Mesendoderm (in vitro differentiated cells): Measurements from ENCODE around the gene ZBTB48.
A peak's percentile ranks its signal among the peaks of the same experiment; 100 is the strongest.
"Not testable (repeated sequence)": the region's sequence is repeated elsewhere in the genome, so short reads cannot be mapped to it uniquely, and the experiment has no call there.

Source experiments
- DNase-seq: peaks from one replicate; pipeline ENCODE4 v3.0.0; 2013
- H2AK5ac ChIP-seq: 2 replicates; pipeline ENCODE4 v1.6.1; 2013; ENCODE audit warnings: low read length, inconsistent platforms
- H2BK120ac ChIP-seq: 2 replicates; pipeline ENCODE4 v1.6.1; 2013; ENCODE audit warnings: low read depth, mild to moderate bottlenecking, low read length, moderate library complexity, mixed read lengths
- H2BK15ac ChIP-seq: replicated peaks from 2 replicates; pipeline ENCODE4 v1.6.1; 2013; ENCODE audit warnings: low read depth, mild to moderate bottlenecking, moderate library complexity
- H2BK5ac ChIP-seq: 2 replicates; pipeline ENCODE4 v1.6.1; 2013; ENCODE audit warnings: low read length, inconsistent platforms
- H3K18ac ChIP-seq: 2 replicates; pipeline ENCODE4 v1.6.1; 2013; ENCODE audit warnings: mild to moderate bottlenecking, low read length, mixed read lengths
- H3K23ac ChIP-seq: one replicate; pipeline ENCODE4 v1.6.1; 2013; ENCODE audit warnings: low read length
- H3K27ac ChIP-seq: 2 replicates; pipeline ENCODE4 v1.5.1; 2013; ENCODE audit warnings: low read depth, mild to moderate bottlenecking, inconsistent platforms, low read length, moderate library complexity
- H3K27me3 ChIP-seq: 2 replicates; pipeline ENCODE4 v1.6.1; 2013; ENCODE audit warnings: low read length, control low read depth, mild to moderate bottlenecking, inconsistent platforms; ENCODE audit not compliant: insufficient read depth, poor library complexity
- H3K36me3 ChIP-seq: 2 replicates; pipeline ENCODE4 v1.6.1; 2013; ENCODE audit warnings: low read length, inconsistent platforms; ENCODE audit not compliant: control insufficient read depth, insufficient read depth
- H3K4ac ChIP-seq: one replicate; pipeline ENCODE4 v1.6.1; 2013; ENCODE audit warnings: low read depth, mild to moderate bottlenecking, low read length, moderate library complexity
- H3K4me1 ChIP-seq: 2 replicates; pipeline ENCODE4 v1.6.1; 2013; ENCODE audit warnings: low read depth, low read length, inconsistent platforms; ENCODE audit not compliant: control insufficient read depth
- H3K4me2 ChIP-seq: 2 replicates; pipeline ENCODE4 v1.6.1; 2013; ENCODE audit warnings: low read length
- H3K4me3 ChIP-seq: 2 replicates; pipeline ENCODE4 v1.5.1; 2013; ENCODE audit warnings: mild to moderate bottlenecking, low read length
- H3K56ac ChIP-seq: one replicate; pipeline ENCODE4 v1.6.1; 2013; ENCODE audit warnings: low read length
- H3K79me1 ChIP-seq: 2 replicates; pipeline ENCODE4 v1.6.1; 2013; ENCODE audit warnings: low read length, inconsistent platforms
- H3K79me2 ChIP-seq: 2 replicates; pipeline ENCODE4 v1.6.1; 2013; ENCODE audit warnings: mild to moderate bottlenecking, low read length; ENCODE audit not compliant: control insufficient read depth, insufficient read depth
- H3K9ac ChIP-seq: 2 replicates; pipeline ENCODE4 v1.6.1; 2013; ENCODE audit warnings: low read length, inconsistent platforms
- H4K5ac ChIP-seq: one replicate; pipeline ENCODE4 v1.6.1; 2013; ENCODE audit warnings: low read length
- H4K8ac ChIP-seq: one replicate; pipeline ENCODE4 v1.6.1; 2013; ENCODE audit warnings: low read depth, mild to moderate bottlenecking, control low read depth, low read length, moderate library complexity
- WGBS: extraction: QIAGEN DNeasy Blood & Tissue Kit; methylation state at CpG from one replicate; pipeline ENCODE4 v1.1.7; 2013; ENCODE audit warnings: low lambda C conversion rate, missing lambda C conversion rate; ENCODE audit not compliant: insufficient coverage; ENCODE audit errors: extremely low coverage; 5-methylcytosine and 5-hydroxymethylcytosine counted together

The ZBTB48 gene

DNA sequence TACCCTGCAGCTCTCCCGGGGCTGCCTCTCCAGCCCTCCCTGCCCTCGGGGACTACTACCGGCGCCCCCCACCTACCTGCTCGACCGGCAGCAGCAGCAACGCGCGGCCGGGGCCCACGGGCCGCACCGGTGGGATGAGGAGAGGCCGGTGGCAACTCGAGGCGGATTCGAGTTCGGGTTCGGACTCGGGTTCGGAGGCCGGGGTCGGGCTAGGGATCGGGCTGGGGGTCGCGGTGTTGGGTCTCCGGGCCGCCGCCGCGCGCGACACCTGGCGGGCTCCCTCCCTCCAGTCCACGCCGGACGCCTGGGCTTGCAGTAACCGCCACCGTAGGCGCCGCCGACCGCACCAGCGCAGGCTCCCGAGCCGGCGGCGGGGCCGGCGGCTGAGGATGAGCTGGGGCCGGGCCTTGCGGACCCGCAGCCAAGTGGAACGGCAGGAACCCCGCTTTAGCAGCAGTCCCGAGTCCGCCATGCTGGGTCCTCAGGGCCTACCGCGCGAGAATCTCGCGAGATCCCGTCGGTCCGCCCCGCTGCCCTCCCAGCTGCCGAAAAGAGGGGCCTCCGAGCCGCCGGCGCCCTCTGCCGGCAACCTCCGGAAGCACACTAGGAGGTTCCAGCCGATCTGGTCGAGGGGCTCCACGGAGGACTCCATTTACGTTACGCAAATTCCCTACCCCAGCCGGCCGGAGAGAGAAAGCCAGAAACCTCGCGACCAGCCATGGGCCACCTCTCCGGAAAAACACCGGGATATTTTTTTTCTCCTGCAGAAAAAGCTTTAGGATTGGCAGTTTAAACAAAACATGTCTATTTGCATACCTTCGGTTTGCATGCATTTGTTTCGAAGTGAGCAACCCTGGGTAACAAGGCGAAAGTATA, 25.5 kb upstream of the ZBTB48 start, which contains the start of gene NOL9:
NOL9 (minus strand) TSS at position 483 of the 876 bp plus-strand sequence; CDS start at position 472, 11 bp downstream.
- H3K9ac ChIP-seq: peak within 1 kb of the TSS; percentile 91
- peaks cover 4% of the 10 kb centered on the region for H3K36me3 ChIP-seq
- WGBS: no CpG with 5 or more reads among the region's 87 CpGs

DNA sequence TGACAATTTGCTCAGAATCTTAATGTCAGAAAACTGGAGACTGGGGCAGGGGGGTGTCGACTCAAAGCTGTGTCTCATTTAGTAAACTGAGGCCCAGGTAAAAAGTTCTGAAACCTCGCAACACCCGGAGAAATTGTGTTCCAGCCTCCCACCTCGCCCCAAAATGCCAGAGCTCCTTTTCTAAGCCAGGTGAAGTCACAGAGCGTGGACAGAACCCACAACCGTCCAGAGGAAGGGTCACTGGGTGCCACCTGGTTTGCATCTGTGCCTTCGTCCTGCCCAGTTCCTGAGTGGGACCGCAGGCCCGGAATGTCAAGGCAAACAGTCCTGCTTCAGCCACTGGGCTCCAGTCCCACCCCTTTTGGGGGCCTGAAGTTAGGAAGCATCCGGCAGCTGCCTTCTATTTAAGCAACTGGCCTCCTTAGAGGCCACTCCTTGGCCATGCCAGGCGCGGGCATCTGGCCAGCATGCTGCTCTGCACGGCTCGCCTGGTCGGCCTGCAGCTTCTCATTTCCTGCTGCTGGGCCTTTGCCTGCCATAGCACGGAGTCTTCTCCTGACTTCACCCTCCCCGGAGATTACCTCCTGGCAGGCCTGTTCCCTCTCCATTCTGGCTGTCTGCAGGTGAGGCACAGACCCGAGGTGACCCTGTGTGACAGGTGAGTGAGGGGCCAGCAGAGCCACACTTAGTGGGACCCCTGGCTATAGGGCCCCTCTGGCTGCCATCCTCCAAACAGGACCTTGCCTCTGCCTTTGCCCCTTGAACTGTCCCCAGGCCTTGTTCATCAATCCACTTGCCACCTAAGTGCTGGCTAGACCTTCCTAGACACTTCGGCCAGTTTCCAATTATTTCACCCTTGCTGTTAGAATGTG, 24.7 kb upstream of the ZBTB48 start, which contains the start of gene TAS1R1:
TAS1R1 (plus strand) TSS at position 401 of the 872 bp plus-strand sequence; CDS start at position 468, 67 bp downstream.
- WGBS: no CpG with 5 or more reads among the region's 19 CpGs
- Histone ChIP-seq H3K18ac (no peak within 1 kb of the TSS), H2BK5ac (no peak within 1 kb of the TSS), H3K23ac (no peak within 1 kb of the TSS), H3K4me3 (peak within 1 kb of the TSS; percentile 93), H3K56ac (peak within 1 kb of the TSS; percentile 95), H3K79me2 (peaks cover 12% of the 10 kb centered on the region), H3K36me3 (peaks cover 3% of the 10 kb centered on the region), H3K4me1 (peaks cover 3% of the 10 kb centered on the region), H3K4me2 (no peak within 1 kb of the TSS), H3K27ac (peak within 1 kb of the TSS; percentile 36), H3K27me3 (no peaks in the 10 kb centered on the region), H2BK120ac (no peak within 1 kb of the TSS), H3K79me1 (peaks cover 9% of the 10 kb centered on the region), H2BK15ac (no peak within 1 kb of the TSS), H2AK5ac (no peak within 1 kb of the TSS), H3K4ac (peak within 1 kb of the TSS; percentile 49), H4K8ac (no peak within 1 kb of the TSS), H4K5ac (peak within 1 kb of the TSS; percentile 93), H3K9ac (peak within 1 kb of the TSS; percentile 91)
- DNase-seq: no peak

More for the DNA sequence above, 25.5 kb upstream of the ZBTB48 start, which contains the start of gene NOL9:
- Histone ChIP-seq H2BK15ac (no peak within 1 kb of the TSS), H3K18ac (no peak within 1 kb of the TSS), H2BK5ac (no peak within 1 kb of the TSS), H2AK5ac (no peak within 1 kb of the TSS), H3K4me1 (peaks cover 3% of the 10 kb centered on the region), H3K27ac (peak within 1 kb of the TSS; percentile 36), H3K23ac (peak within 1 kb of the TSS; percentile 66), H3K27me3 (no peaks in the 10 kb centered on the region), H4K5ac (peak within 1 kb of the TSS; percentile 93), H3K4ac (peak within 1 kb of the TSS; percentile 49), H3K4me2 (peak within 1 kb of the TSS; percentile 74), H3K79me2 (peaks cover 12% of the 10 kb centered on the region), H3K79me1 (peaks cover 9% of the 10 kb centered on the region), H4K8ac (no peak within 1 kb of the TSS), H2BK120ac (no peak within 1 kb of the TSS), H3K4me3 (peak within 1 kb of the TSS; percentile 93), H3K56ac (peak within 1 kb of the TSS; percentile 95)
- peak; percentile 95 for DNase-seq

DNA sequence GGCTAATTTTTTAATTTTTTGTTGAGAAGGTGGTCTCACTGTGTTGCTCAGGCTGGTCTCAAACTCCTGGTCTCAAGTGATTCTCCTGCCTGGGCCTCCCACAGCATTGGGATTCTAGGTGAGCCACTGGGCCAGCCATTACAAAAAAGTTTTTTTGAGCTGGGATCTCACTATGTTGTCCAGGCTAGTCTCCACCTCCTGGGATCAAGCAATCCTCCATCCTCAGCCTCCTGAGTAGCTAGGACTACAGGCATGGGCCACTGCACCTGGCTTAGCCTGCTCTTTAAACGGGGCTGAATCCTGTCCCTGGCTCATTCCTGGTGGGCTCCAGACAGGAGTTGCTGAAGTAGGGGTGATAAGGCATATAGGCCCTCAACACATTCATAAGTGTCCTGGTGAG, 22.2 kb upstream of the ZBTB48 start:
- no peak overlapping the region for H4K8ac ChIP-seq
- H2AK5ac ChIP-seq: no peak overlapping the region
- H3K27ac ChIP-seq: no peak overlapping the region

DNA sequence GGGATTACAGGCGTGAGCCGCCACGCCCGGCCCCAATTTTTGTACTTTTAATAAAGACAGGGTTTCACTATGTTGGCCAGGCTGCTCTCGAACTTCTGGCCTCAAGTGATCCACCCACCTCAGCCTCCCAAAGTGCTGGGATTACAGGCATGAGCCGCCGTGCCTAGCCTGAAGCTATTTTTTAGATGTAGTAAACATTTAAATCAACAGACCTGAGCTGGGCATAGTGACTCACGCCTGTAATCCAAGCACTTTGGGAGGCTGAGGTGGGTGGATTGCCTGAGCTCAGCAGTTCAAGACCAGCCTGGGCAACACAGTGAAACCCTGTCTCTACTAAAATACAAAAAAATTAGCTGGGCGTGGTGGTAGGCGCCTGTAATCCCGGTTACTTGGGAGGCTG, 20.6 kb upstream of the ZBTB48 start:
- not testable (repeated sequence) for DNase-seq, H3K23ac ChIP-seq, H2AK5ac ChIP-seq, H3K4ac ChIP-seq, H2BK15ac ChIP-seq, H3K79me2 ChIP-seq, H4K8ac ChIP-seq, H3K56ac ChIP-seq, H3K36me3 ChIP-seq, H3K79me1 ChIP-seq, H3K4me1 ChIP-seq, H2BK5ac ChIP-seq, H4K5ac ChIP-seq, H3K9ac ChIP-seq, H3K27ac ChIP-seq, H3K4me2 ChIP-seq, H3K27me3 ChIP-seq, H3K4me3 ChIP-seq, H3K18ac ChIP-seq, H2BK120ac ChIP-seq
- WGBS: no CpG with 5 or more reads among the region's 11 CpGs

More for the DNA sequence above, 22.2 kb upstream of the ZBTB48 start:
- Histone ChIP-seq H4K5ac (no peak overlapping the region), H3K27me3 (no peaks in the 10 kb centered on the region), H3K79me1 (peaks cover 6% of the 10 kb centered on the region), H3K18ac (no peak overlapping the region), H3K4ac (no peak overlapping the region), H2BK5ac (no peak overlapping the region), H2BK15ac (no peak overlapping the region), H3K36me3 (no peaks in the 10 kb centered on the region), H2BK120ac (no peak overlapping the region), H3K79me2 (peaks cover 12% of the 10 kb centered on the region), H3K4me1 (peaks cover 3% of the 10 kb centered on the region), H3K23ac (no peak overlapping the region), H3K4me3 (no peak overlapping the region), H3K9ac (no peak overlapping the region), H3K56ac (no peak overlapping the region), H3K4me2 (no peak overlapping the region)
- no peak for DNase-seq
- no CpG with 5 or more reads among the region's 1 CpG for WGBS

DNA sequence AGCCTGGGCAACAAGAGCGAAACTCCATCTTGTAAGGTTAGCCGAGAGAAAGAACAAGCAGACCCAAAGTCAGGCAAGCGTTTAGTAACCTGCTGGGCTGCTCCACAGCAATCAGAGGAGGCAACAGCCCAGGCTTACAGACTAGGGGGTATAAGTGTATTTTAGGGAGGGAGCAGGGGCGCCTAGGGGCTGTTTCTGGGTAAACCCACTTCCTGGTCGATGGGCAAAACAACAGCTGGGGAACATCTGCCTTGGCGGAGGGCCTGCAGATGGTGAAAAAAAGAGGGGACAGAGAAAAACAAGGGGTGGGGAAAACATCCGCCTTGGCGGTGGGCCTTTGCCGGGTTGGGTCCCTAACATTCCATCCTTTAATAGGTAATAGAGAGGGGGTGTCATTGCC, 19.5 kb upstream of the ZBTB48 start:
- no peak overlapping the region for H3K23ac ChIP-seq
- no peak overlapping the region for H3K56ac ChIP-seq
- H3K27me3 ChIP-seq: no peaks in the 10 kb centered on the region
- H2BK5ac ChIP-seq: no peak overlapping the region
- no peaks in the 10 kb centered on the region for H3K4me1 ChIP-seq
- H2BK15ac ChIP-seq: no peak overlapping the region
- H3K4me2 ChIP-seq: no peak overlapping the region
- no peaks in the 10 kb centered on the region for H3K79me2 ChIP-seq
- H3K4me3 ChIP-seq: no peak overlapping the region
- no peak overlapping the region for H2BK120ac ChIP-seq
- no peak for DNase-seq
- no peak overlapping the region for H4K5ac ChIP-seq
- no peaks in the 10 kb centered on the region for H3K79me1 ChIP-seq
- H3K36me3 ChIP-seq: no peaks in the 10 kb centered on the region
- H3K9ac ChIP-seq: no peak overlapping the region
- H3K27ac ChIP-seq: no peak overlapping the region
- H3K18ac ChIP-seq: no peak overlapping the region
- H2AK5ac ChIP-seq: no peak overlapping the region
- H3K4ac ChIP-seq: no peak overlapping the region
- no peak overlapping the region for H4K8ac ChIP-seq
- no CpG with 5 or more reads among the region's 9 CpGs for WGBS
